Epithelial cell of umbilical artery (primary cell): Measurements from ENCODE around the gene BOD1L2. TPM values are rescaled to one million over a fixed set of nuclear protein-coding genes. Genes with fewer than 3 reads are reported as not detected.

ENCODE experiments used
- total RNA-seq: library from RNA; depleted of rRNA; stranded (reverse); fragments of >200 nt; gene quantifications from 2 replicates; pipeline ENCODE4 v1.2.3, GENCODE V29; 2014

BOD1L2 gene
- not detected in 2 replicates for total RNA-seq

GRCh38 chr18:57146956-57147636, at the start of gene BOD1L2:
BOD1L2 (plus strand) TSS chr18:57147087; CDS start chr18:57147313, 226 bp downstream.

Other genes with a start within 250 kb of the BOD1L2 start
- not detected in 2 replicates for gene ST8SIA3, start 205.5 kb downstream of the BOD1L2 start, total RNA-seq